CD4-positive, alpha-beta memory T cell (primary cell): ENCODE results near the gene SH3PXD2B. TPM values are rescaled to one million over a fixed set of nuclear protein-coding genes. Genes with fewer than 3 reads are reported as not detected.

Experiments
- CTCF ChIA-PET: fragments of 350-600 bp; sonication (Branson Sonifier 250); formaldehyde crosslinking; loops from one replicate; lab custom pipeline; 2021; ENCODE audit warnings: inconsistent platforms; ENCODE audit not compliant: partially characterized antibody; lab: Charles Lee
- POLR2A ChIA-PET: fragments of 350-600 bp; sonication (Branson Sonifier 250); formaldehyde crosslinking; loops from one replicate; lab custom pipeline; 2021; ENCODE audit not compliant: partially characterized antibody; lab: Charles Lee
- DNase-seq, 5 donors: peaks; one replicate each; pipeline versions ENCODE4 v3.0.0 to v3.0.0-alpha.2; 2020 to 2022; ENCODE audit warnings: mixed read lengths in 1 of 5
- H3K27ac ChIP-seq: one replicate; pipeline ENCODE4 v1.7.0; 2013; ENCODE audit warnings: low read depth, low read length
- H3K27me3 ChIP-seq: 2 replicates; pipeline ENCODE4 v1.7.0; 2013; ENCODE audit warnings: mild to moderate bottlenecking, low read length, moderate library complexity; ENCODE audit not compliant: insufficient read depth
- H3K36me3 ChIP-seq: 2 replicates; pipeline ENCODE4 v1.7.0; 2013; ENCODE audit warnings: mild to moderate bottlenecking, low read length, moderate library complexity; ENCODE audit not compliant: insufficient read depth
- H3K4me1 ChIP-seq: 2 replicates; pipeline ENCODE4 v1.7.0; 2013; ENCODE audit warnings: mild to moderate bottlenecking, low read length, moderate library complexity; ENCODE audit not compliant: insufficient read depth
- H3K4me3 ChIP-seq, 2 donors: one replicate each; pipeline ENCODE4 v1.7.0; 2013; ENCODE audit warnings: low read length in 2 of 2, mild to moderate bottlenecking in 1 of 2
- H3K9me3 ChIP-seq, 2 donors: one replicate each; pipeline ENCODE4 v1.7.0; 2013; ENCODE audit warnings: low read length in 2 of 2, control low read depth in 1 of 2; ENCODE audit not compliant: control insufficient read depth in 1 of 2
- H3K27ac Mint-ChIP-seq, 7 donors: one replicate each; pipeline ENCODE4 v1.8.0; 2020 to 2021; ENCODE audit warnings: mixed read lengths in 7 of 7, mild to moderate bottlenecking in 6 of 7, inconsistent platforms in 3 of 7, moderate library complexity in 3 of 7
- H3K27me3 Mint-ChIP-seq, 2 donors: one replicate each; pipeline ENCODE4 v1.8.0; 2020 to 2021; ENCODE audit warnings: mixed read lengths in 2 of 2
- H3K36me3 Mint-ChIP-seq, 2 donors: one replicate each; pipeline ENCODE4 v1.8.0; 2020 to 2021; ENCODE audit warnings: mixed read lengths in 2 of 2, inconsistent platforms in 1 of 2, mild to moderate bottlenecking in 1 of 2
- H3K4me1 Mint-ChIP-seq, 4 donors: one replicate each; pipeline ENCODE4 v1.8.0; 2020 to 2021; ENCODE audit warnings: mixed read lengths in 4 of 4, mild to moderate bottlenecking in 1 of 4
- H3K4me3 Mint-ChIP-seq, 8 donors: one replicate each; pipeline ENCODE4 v1.8.0; 2020 to 2021; ENCODE audit warnings: mixed read lengths in 8 of 8, mild to moderate bottlenecking in 7 of 8, moderate library complexity in 6 of 8, inconsistent platforms in 3 of 8
- H3K9me3 Mint-ChIP-seq, 8 donors: one replicate each; pipeline ENCODE4 v1.8.0; 2020 to 2021; ENCODE audit warnings: mixed read lengths in 8 of 8, mild to moderate bottlenecking in 5 of 8, inconsistent platforms in 3 of 8, moderate library complexity in 1 of 8
- intact Hi-C: fragments of 100-400 bp; cut with micrococcal nuclease; formaldehyde crosslinking; loops from one replicate; pipeline ENCODE4 v1.15.1; 2023
- polyA plus RNA-seq, 2 donors: library from polyadenylated mRNA; unstranded; fragments of 300-500 nt; fragmentation: Illumina TruSeq; gene quantifications; one replicate each; pipeline ENCODE4 v1.2.3, GENCODE V29; 2021
- total RNA-seq, 2 experiments: library from RNA; stranded (reverse); gene quantifications; one replicate each; pipeline ENCODE4 v1.2.3, GENCODE V29; 2021

Gene SH3PXD2B
- total and polyA plus RNA-seq, 4 experiments from 2014 or later = 0.19 to 0.38 TPM; not detected in 2

DNA sequence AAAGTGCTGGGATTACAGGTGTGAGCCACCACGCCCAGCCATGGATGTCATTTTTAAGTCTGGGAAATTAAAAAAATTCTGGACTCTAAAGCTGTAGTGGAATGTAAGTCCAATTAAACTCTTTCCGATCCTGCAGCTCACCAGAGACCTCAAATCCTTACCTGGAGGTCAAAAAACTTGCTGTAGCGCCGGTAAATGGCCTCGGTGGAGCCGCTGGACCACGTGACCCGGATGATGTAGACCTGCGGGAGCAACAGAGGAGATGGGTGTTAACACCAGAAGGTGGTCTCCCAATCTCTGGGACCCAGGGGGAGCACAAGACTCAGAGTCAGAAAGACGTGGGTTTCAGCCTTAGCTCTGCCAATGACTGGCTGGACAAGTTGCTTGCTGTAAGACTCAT is 32.1 kb downstream of the SH3PXD2B start:
- no peaks in the 10 kb centered on the region for H3K27me3 ChIP-seq
- ChIA-PET CTCF (interaction anchor here (1.2 kb wide), 1 partner anchor 29 kb away, joined by 3 read pairs; no protein-coding TSS in a partner anchor), POLR2A (no interaction called here)
- H3K27ac ChIP-seq = no peak overlapping the region
- H3K9me3 ChIP-seq = no peaks in the 10 kb centered on the region
- Mint-ChIP-seq H3K4me1 (peaks cover 0 to 5% (median 0%) of the 10 kb centered on the region in 4 donors), H3K36me3 (no peaks in the 10 kb centered on the region), H3K9me3 (no peaks in the 10 kb centered on the region), H3K27ac (no peak overlapping the region), H3K27me3 (peaks cover 7 to 11% of the 10 kb centered on the region in 2 donors), H3K4me3 (no peak overlapping the region)
- DNase-seq = no peak
- intact Hi-C loops = no loop called here
- no peaks in the 10 kb centered on the region for H3K36me3 ChIP-seq
- H3K4me1 ChIP-seq = no peaks in the 10 kb centered on the region
- no peak overlapping the region for H3K4me3 ChIP-seq

DNA sequence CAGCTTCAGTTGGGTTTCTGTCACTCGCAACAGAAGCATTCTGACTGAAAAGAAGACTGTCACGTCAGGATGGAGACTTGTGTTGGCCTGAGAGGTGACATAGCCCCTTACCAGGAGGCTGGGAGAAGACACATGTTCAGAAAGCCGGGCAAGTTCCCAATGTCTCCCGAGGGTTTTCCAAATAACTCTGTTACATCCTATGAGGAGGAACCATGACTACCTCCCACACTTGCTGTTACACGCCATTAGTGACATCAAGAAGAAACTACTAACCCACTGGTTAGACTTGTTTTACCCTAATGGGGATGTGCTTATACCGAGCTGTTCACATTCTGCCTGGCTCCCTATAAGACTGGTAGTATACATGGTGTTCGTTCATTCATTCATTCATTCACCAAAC is 33.3 kb downstream of the SH3PXD2B start:
- Histone ChIP-seq H3K4me1 (no peaks in the 10 kb centered on the region), H3K36me3 (no peaks in the 10 kb centered on the region), H3K4me3 (no peak overlapping the region), H3K9me3 (no peaks in the 10 kb centered on the region), H3K27me3 (no peaks in the 10 kb centered on the region), H3K27ac (no peak overlapping the region)
- Mint-ChIP-seq H3K27me3 (peaks cover 5 to 12% of the 10 kb centered on the region in 2 donors), H3K27ac (no peak overlapping the region), H3K4me1 (peaks cover 0 to 5% (median 0%) of the 10 kb centered on the region in 4 donors), H3K9me3 (no peaks in the 10 kb centered on the region), H3K4me3 (no peak overlapping the region), H3K36me3 (no peaks in the 10 kb centered on the region)
- ChIA-PET CTCF (no interaction called here), POLR2A (no interaction called here)
- DNase-seq = no peak
- intact Hi-C loops = no loop called here

DNA sequence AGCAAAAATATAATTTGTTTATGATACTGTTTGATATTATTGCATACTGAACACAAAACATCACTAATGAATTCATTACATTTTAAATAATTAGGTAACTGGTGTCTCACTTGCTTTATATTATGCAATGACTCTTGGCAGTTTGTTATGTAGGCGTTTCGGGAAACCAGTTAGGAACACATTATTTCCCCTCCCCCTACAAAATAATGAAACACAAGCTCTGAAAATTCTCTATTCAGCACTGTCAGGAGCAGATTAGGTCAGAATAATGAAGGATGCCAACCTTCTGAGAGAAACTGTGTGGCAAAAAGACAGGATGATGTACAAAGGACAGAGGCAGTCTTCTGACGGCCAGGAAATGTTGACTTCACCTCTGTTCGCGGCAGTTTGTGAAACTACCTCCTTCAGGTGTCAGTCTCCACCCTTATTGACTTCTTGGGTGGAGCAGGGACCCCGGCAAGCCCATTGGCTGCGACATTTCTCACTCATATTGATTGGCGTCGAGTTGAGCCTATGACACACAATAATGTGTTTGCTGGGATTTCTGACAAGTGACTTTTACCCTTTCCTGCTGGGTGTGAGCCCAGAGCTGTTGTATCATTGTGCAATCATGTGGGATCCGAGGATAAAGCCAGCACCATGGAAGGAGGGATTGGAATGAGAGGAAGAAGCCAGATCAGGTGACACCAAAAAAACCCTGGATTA is 33.9 kb downstream of the SH3PXD2B start:
- no peaks in the 10 kb centered on the region for H3K36me3 ChIP-seq
- H3K27me3 ChIP-seq = no peaks in the 10 kb centered on the region
- H3K9me3 ChIP-seq = no peaks in the 10 kb centered on the region
- no peak overlapping the region for H3K4me3 ChIP-seq
- ChIA-PET POLR2A (no interaction called here), CTCF (no interaction called here)
- H3K4me1 Mint-ChIP-seq = peaks cover 0 to 5% (median 0%) of the 10 kb centered on the region in 4 donors
- H3K4me3 Mint-ChIP-seq = no peak overlapping the region
- intact Hi-C loops = no loop called here
- peaks cover 4 to 12% of the 10 kb centered on the region in 2 donors for H3K27me3 Mint-ChIP-seq
- H3K36me3 Mint-ChIP-seq = no peaks in the 10 kb centered on the region
- no peaks in the 10 kb centered on the region for H3K9me3 Mint-ChIP-seq
- DNase-seq = peak in 2 of 5 donors; percentile 0 to 6
- H3K27ac Mint-ChIP-seq = no peak overlapping the region
- H3K4me1 ChIP-seq = no peaks in the 10 kb centered on the region
- no peak overlapping the region for H3K27ac ChIP-seq

DNA sequence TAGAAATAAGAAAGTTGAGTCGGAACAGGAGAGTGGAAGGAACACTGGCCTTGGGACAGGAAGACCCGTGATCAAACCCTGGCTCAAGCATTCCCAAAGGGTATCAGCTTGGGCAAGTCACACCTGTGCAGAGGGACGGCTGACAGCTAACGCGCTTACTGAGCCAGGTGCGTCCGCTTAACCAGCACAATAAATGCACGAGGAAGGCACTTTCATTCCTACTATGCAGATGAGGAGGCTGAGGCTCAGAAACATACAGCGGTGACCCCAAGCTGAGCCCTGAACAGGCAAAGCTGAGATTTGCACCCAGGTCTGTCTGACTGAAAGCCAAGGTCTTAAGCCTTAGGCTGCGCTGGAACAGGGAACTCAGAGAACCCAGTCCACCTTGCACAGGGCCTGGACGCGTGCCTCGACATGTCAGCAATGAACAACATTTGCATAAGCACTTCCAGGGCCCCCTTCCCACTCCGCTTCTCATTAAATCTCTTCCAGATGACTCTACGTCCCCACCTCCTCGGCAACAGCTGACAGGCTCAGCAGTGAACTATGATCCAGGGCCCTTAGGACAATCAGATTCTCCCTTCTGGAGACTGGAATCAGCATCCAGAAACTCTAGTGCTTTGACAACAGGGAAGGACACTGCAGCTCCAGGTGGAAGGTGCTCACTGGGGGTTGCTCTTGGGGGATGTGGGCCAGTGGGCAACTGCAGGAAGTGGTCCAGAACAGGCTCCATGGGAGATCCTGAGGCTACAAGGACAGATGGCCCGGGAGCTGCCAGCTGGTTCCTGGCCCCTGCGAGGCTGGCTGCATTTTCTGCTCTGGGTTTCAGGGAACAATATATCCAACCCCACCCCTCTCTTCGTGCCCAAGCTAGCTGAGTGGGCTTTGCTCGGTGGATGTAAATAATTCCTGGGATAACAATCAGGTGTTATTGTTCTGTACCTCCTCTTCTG is 35.2 kb downstream of the SH3PXD2B start:
- Mint-ChIP-seq H3K27me3 (peaks cover 1 to 7% of the 10 kb centered on the region in 2 donors), H3K4me1 (peaks cover 0 to 5% (median 0%) of the 10 kb centered on the region in 4 donors), H3K4me3 (peak overlapping the region in 1 of 8 donors; percentile 2), H3K27ac (no peak overlapping the region), H3K9me3 (no peaks in the 10 kb centered on the region), H3K36me3 (no peaks in the 10 kb centered on the region)
- Histone ChIP-seq H3K27me3 (no peaks in the 10 kb centered on the region), H3K4me3 (no peak overlapping the region), H3K36me3 (no peaks in the 10 kb centered on the region), H3K4me1 (no peaks in the 10 kb centered on the region), H3K27ac (no peak overlapping the region), H3K9me3 (no peaks in the 10 kb centered on the region)
- ChIA-PET CTCF (no interaction called here), POLR2A (no interaction called here)
- no peak for DNase-seq
- intact Hi-C loops = no loop called here

DNA sequence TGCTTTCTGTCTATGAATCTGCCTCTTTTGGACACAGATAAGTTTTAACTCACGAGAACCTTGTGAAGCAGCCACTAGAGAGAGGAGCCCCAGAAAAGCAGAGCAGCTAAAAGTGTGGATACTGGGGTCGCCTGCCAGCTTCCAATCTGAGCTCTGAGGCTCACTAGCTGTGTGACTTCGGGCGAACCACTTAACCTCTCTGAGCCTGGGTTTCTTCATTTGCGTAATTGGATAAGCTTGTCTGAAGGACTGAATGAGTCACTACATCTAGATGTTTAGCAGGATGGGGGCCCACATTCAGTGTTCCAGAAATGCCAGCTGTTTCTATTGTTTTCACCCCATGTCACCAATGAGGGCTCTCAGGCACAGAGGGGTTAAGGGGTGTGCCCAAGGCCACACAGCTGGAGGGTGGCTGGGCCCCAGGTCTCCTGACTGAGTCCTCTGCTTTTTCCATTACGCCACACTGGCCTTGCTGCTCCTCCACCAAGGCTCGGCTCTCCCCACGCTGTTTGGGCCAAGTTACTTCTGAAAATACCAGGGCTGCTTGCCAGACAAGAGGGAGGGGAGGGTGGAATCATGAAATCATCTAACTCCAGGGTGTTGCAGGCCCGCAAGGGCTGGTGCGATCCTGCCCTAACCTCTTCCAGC is 36.2 kb downstream of the SH3PXD2B start:
- ChIA-PET CTCF (no interaction called here), POLR2A (no interaction called here)
- no peaks in the 10 kb centered on the region for H3K27me3 ChIP-seq
- no peaks in the 10 kb centered on the region for H3K36me3 ChIP-seq
- intact Hi-C loops = no loop called here
- H3K4me1 Mint-ChIP-seq = peaks cover 0 to 5% (median 2%) of the 10 kb centered on the region in 4 donors
- H3K9me3 Mint-ChIP-seq = no peaks in the 10 kb centered on the region
- H3K36me3 Mint-ChIP-seq = no peaks in the 10 kb centered on the region
- no peak overlapping the region for H3K27ac Mint-ChIP-seq
- H3K27me3 Mint-ChIP-seq = peaks cover 4 to 11% of the 10 kb centered on the region in 2 donors
- no peak overlapping the region for H3K4me3 ChIP-seq
- no peak for DNase-seq
- no peaks in the 10 kb centered on the region for H3K9me3 ChIP-seq
- H3K27ac ChIP-seq = no peak overlapping the region
- no peaks in the 10 kb centered on the region for H3K4me1 ChIP-seq
- no peak overlapping the region for H3K4me3 Mint-ChIP-seq

DNA sequence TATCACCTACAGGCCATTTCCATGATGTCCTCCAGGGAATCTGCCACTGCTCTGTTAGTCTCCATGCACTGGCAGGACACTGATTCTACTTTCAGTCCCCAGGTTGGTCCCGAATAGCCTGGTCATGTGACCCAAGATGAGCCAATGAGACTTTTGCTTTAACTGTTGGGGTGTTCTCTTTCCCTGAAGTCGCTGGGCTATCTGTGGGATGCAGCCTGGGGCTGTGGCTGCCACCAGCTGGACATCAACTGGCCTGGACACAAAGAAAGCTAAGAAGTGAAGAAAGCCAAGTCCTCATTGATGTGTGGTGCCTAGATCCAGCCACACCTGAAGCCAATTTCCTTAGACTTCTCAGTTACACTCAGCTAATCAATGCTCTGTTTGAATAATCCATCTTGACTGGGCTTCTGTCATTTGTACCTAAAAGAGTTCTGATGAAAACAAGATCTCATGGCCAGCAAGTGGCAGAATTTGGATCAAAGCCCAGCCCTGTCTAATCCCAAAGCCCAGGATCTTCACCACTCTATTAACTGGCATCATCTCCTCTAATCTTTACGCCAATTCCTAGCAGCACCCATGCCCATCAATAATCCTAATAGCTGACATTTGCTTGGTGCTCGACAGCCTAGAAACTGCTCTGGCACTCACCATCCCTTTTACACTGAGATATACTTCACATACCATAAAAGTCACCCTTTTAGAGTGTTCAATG is 37.0 kb downstream of the SH3PXD2B start:
- no peaks in the 10 kb centered on the region for H3K36me3 Mint-ChIP-seq
- intact Hi-C loops = no loop called here
- H3K9me3 Mint-ChIP-seq = no peaks in the 10 kb centered on the region
- H3K4me3 Mint-ChIP-seq = no peak overlapping the region
- Histone ChIP-seq H3K27ac (no peak overlapping the region), H3K4me1 (no peaks in the 10 kb centered on the region), H3K4me3 (no peak overlapping the region), H3K27me3 (no peaks in the 10 kb centered on the region), H3K36me3 (no peaks in the 10 kb centered on the region), H3K9me3 (no peaks in the 10 kb centered on the region)
- no peak overlapping the region for H3K27ac Mint-ChIP-seq
- peaks cover 4 to 16% of the 10 kb centered on the region in 2 donors for H3K27me3 Mint-ChIP-seq
- peaks cover 0 to 8% (median 4%) of the 10 kb centered on the region in 4 donors for H3K4me1 Mint-ChIP-seq
- POLR2A ChIA-PET = no interaction called here
- CTCF ChIA-PET = no interaction called here
- DNase-seq = no peak
